Muscle layer of duodenum (tissue), 2 donors: ENCODE data around the gene LARP4B.

Experiments
- H3K27ac ChIP-seq: one replicate; pipeline ENCODE4 v1.7.0; 2013; ENCODE audit warnings: mild to moderate bottlenecking, low read length
- H3K27me3 ChIP-seq: one replicate; pipeline ENCODE4 v1.7.0; 2013; ENCODE audit warnings: low read depth, mild to moderate bottlenecking, control low read depth, low read length
- H3K36me3 ChIP-seq, 2 donors: one replicate each; pipeline ENCODE4 v1.7.0; 2013; ENCODE audit warnings: low read length in 2 of 2, control low read depth in 1 of 2, mild to moderate bottlenecking in 1 of 2; ENCODE audit not compliant: insufficient read depth in 2 of 2, control insufficient read depth in 1 of 2
- H3K4me1 ChIP-seq, 2 donors: one replicate each; pipeline ENCODE4 v1.7.0; 2013; ENCODE audit warnings: low read length in 2 of 2, mild to moderate bottlenecking in 2 of 2, control low read depth in 1 of 2, moderate library complexity in 1 of 2; ENCODE audit not compliant: insufficient read depth in 2 of 2, control insufficient read depth in 1 of 2
- H3K4me3 ChIP-seq, 2 donors: one replicate each; pipeline ENCODE4 v1.7.0; 2013; ENCODE audit warnings: low read length in 2 of 2, low read depth in 1 of 2, mild to moderate bottlenecking in 1 of 2
- H3K9me3 ChIP-seq, 2 donors: one replicate each; pipeline ENCODE4 v1.7.0; 2013; ENCODE audit warnings: low read length in 2 of 2, control low read depth in 1 of 2, mild to moderate bottlenecking in 1 of 2; ENCODE audit not compliant: control insufficient read depth in 1 of 2
- donor health status: healthy.

LARP4B gene

GRCh38 chr10:931326-932318 is at the start of gene LARP4B:
Gene LARP4B (minus strand): TSS chr10:931705. CDS start chr10:885721, 45,984 bp downstream.
- H3K4me3 ChIP-seq = peak within 1 kb of the TSS; percentile 75 to 85
- no peaks in the 10 kb centered on the region for H3K9me3 ChIP-seq
- H3K4me1 ChIP-seq = peaks cover 0 to 28% of the 10 kb centered on the region in 2 donors
- H3K27me3 ChIP-seq = no peaks in the 10 kb centered on the region
- peak within 1 kb of the TSS; percentile 86 for H3K27ac ChIP-seq
- no peaks in the 10 kb centered on the region for H3K36me3 ChIP-seq

GRCh38 chr10:980468-981093 is 49.1 kb upstream of the LARP4B start:
- Histone ChIP-seq H3K27ac (no peak overlapping the region), H3K36me3 (peaks cover 0 to 7% of the 10 kb centered on the region in 2 donors), H3K27me3 (no peaks in the 10 kb centered on the region), H3K4me1 (no peaks in the 10 kb centered on the region), H3K4me3 (no peak overlapping the region), H3K9me3 (peaks cover 13 to 16% of the 10 kb centered on the region in 2 donors)

GRCh38 chr10:978826-979421 is 47.4 kb upstream of the LARP4B start:
- Histone ChIP-seq H3K4me3 (no peak overlapping the region), H3K27ac (no peak overlapping the region), H3K36me3 (peaks cover 0 to 7% of the 10 kb centered on the region in 2 donors), H3K27me3 (no peaks in the 10 kb centered on the region), H3K4me1 (no peaks in the 10 kb centered on the region), H3K9me3 (peaks cover 13 to 16% of the 10 kb centered on the region in 2 donors)

- H3K4me3 ChIP-seq = no peak overlapping the region
- peaks cover 13 to 16% of the 10 kb centered on the region in 2 donors for H3K9me3 ChIP-seq
- peaks cover 0 to 7% of the 10 kb centered on the region in 2 donors for H3K36me3 ChIP-seq
- no peak overlapping the region for H3K27ac ChIP-seq
- H3K27me3 ChIP-seq = no peaks in the 10 kb centered on the region
- no peaks in the 10 kb centered on the region for H3K4me1 ChIP-seq
Measured at GRCh38 chr10:976316-976715, 44.8 kb upstream of the LARP4B start.

GRCh38 chr10:974785-975074 is 43.2 kb upstream of the LARP4B start:
- Histone ChIP-seq H3K27ac (no peak overlapping the region), H3K4me1 (peaks cover 0 to 10% of the 10 kb centered on the region in 2 donors), H3K27me3 (no peaks in the 10 kb centered on the region), H3K4me3 (no peak overlapping the region), H3K9me3 (peaks cover 10 to 14% of the 10 kb centered on the region in 2 donors), H3K36me3 (peaks cover 0 to 7% of the 10 kb centered on the region in 2 donors)

GRCh38 chr10:974038-974784 is 42.7 kb upstream of the LARP4B start:
- peaks cover 10 to 12% of the 10 kb centered on the region in 2 donors for H3K9me3 ChIP-seq
- peaks cover 0 to 10% of the 10 kb centered on the region in 2 donors for H3K4me1 ChIP-seq
- no peaks in the 10 kb centered on the region for H3K27me3 ChIP-seq
- H3K4me3 ChIP-seq = no peak overlapping the region
- H3K36me3 ChIP-seq = peaks cover 0 to 7% of the 10 kb centered on the region in 2 donors
- no peak overlapping the region for H3K27ac ChIP-seq

- Histone ChIP-seq H3K27me3 (no peaks in the 10 kb centered on the region), H3K36me3 (peaks cover 0 to 7% of the 10 kb centered on the region in 2 donors), H3K9me3 (peaks cover 0 to 5% of the 10 kb centered on the region in 2 donors), H3K4me3 (no peak overlapping the region), H3K27ac (no peak overlapping the region), H3K4me1 (peaks cover 0 to 10% of the 10 kb centered on the region in 2 donors)
Measured at GRCh38 chr10:972763-973162, 41.3 kb upstream of the LARP4B start.

GRCh38 chr10:971613-972012 is 40.1 kb upstream of the LARP4B start:
- Histone ChIP-seq H3K4me1 (peaks cover 0 to 10% of the 10 kb centered on the region in 2 donors), H3K4me3 (no peak overlapping the region), H3K27ac (no peak overlapping the region), H3K27me3 (no peaks in the 10 kb centered on the region), H3K9me3 (peaks cover 0 to 3% of the 10 kb centered on the region in 2 donors), H3K36me3 (peaks cover 0 to 5% of the 10 kb centered on the region in 2 donors)

GRCh38 chr10:971150-971542 is 39.6 kb upstream of the LARP4B start:
- peaks cover 0 to 10% of the 10 kb centered on the region in 2 donors for H3K4me1 ChIP-seq
- H3K36me3 ChIP-seq = no peaks in the 10 kb centered on the region
- H3K27me3 ChIP-seq = no peaks in the 10 kb centered on the region
- H3K9me3 ChIP-seq = no peaks in the 10 kb centered on the region
- H3K4me3 ChIP-seq = no peak overlapping the region
- no peak overlapping the region for H3K27ac ChIP-seq

- Histone ChIP-seq H3K27me3 (no peaks in the 10 kb centered on the region), H3K9me3 (no peaks in the 10 kb centered on the region), H3K36me3 (no peaks in the 10 kb centered on the region), H3K27ac (no peak overlapping the region), H3K4me1 (peaks cover 0 to 10% of the 10 kb centered on the region in 2 donors), H3K4me3 (no peak overlapping the region)
Measured at GRCh38 chr10:970311-971149, 39.0 kb upstream of the LARP4B start.
